Gastroesophageal sphincter (tissue), 4 donors: ENCODE measurements around the gene SLC5A9. TPM values are rescaled to one million over a fixed set of nuclear protein-coding genes. Genes with fewer than 3 reads are reported as not detected.

Experiments used
- ATAC-seq: fragments of 150-250 bp; one replicate; pipeline ENCODE4 v1.9.1; 2016; ENCODE audit warnings: mild to moderate bottlenecking, moderate library complexity
- H3K27ac ChIP-seq, 4 donors: fragments of 200-600 bp; sonication (generic) in 3 of 4; 1 replicate in 3 of 4; 2 replicates in 1 of 4; pipeline ENCODE4 v1.5.1; 2016 to 2019
- H3K27me3 ChIP-seq: fragments of 200-600 bp; sonication (generic); one replicate; pipeline ENCODE4 v1.5.1; 2019
- H3K36me3 ChIP-seq, 2 donors: fragments of 200-600 bp; sonication (generic); one replicate each; pipeline ENCODE4 v1.5.1; 2019; ENCODE audit warnings: control low read depth in 1 of 2
- H3K4me1 ChIP-seq, 3 donors: fragments of 200-600 bp; sonication (generic); 1 replicate in 2 of 3; 2 replicates in 1 of 3; pipeline ENCODE4 v1.5.1; 2016 to 2019; ENCODE audit warnings: control low read depth in 2 of 3
- H3K4me3 ChIP-seq, 2 donors: fragments of 200-600 bp; sonication (generic); one replicate each; pipeline ENCODE4 v1.5.1; 2019; ENCODE audit warnings: mild to moderate bottlenecking in 1 of 2, moderate library complexity in 1 of 2
- H3K9me3 ChIP-seq, 3 donors: fragments of 200-600 bp; sonication (generic); one replicate each; pipeline ENCODE4 v1.5.1; 2017 to 2019; ENCODE audit warnings: control low read depth in 2 of 3
- EP300 ChIP-seq: sonication (generic); formaldehyde crosslinking; IDR thresholded peaks from one replicate; pipeline ENCODE4 v1.6.1; 2017; ENCODE audit warnings: antibody characterized with exemption, mild to moderate bottlenecking
- POLR2A ChIP-seq, 2 donors: fragments of 450-650 bp; IDR thresholded peaks; one replicate each; pipeline ENCODE4 v1.6.1; 2017; ENCODE audit warnings: antibody characterized with exemption in 2 of 2, mild to moderate bottlenecking in 2 of 2, moderate library complexity in 1 of 2
- POLR2AphosphoS5 ChIP-seq: sonication (generic); formaldehyde crosslinking; IDR thresholded peaks from one replicate; pipeline ENCODE4 v1.6.1; 2017; ENCODE audit warnings: antibody characterized with exemption
- WGBS, 2 donors: methylation state at CpG; one replicate each; pipeline ENCODE4 v1.1.5; 2018; ENCODE audit warnings: low coverage in 1 of 2; 5-methylcytosine and 5-hydroxymethylcytosine counted together
- total RNA-seq, 4 donors: library from RNA; depleted of rRNA; stranded (reverse); fragments of >200 nt; gene quantifications; one replicate each; pipeline ENCODE4 v1.1.0, GENCODE V29; 2016
- TF ChIP-seq, protein P1 (sequence below), 4 experiments: fragments of 200-600 bp in 2 of 4; fragments of 450-650 bp in 2 of 4; sonication (generic) in 1 of 4; IDR thresholded peaks; one replicate each; pipeline ENCODE4 v1.5.1; 2017 to 2019; ENCODE audit warnings: antibody characterized with exemption in 4 of 4, mild to moderate bottlenecking in 2 of 4, moderate library complexity in 2 of 4

SLC5A9 gene
- total RNA-seq = under 1 TPM in 2 of 4 donors, not detected in 2; 0.13 to 0.35 TPM

- peaks cover 15% of the 10 kb centered on the region for H3K27me3 ChIP-seq
- no peaks in the 10 kb centered on the region for H3K36me3 ChIP-seq
- 83% methylated on average over 1 of the region's 8 CpGs for WGBS, 2 donors
Observed at GRCh38 chr1:48222501-48223242, at the start of gene SLC5A9. SLC5A9 (plus strand) TSS chr1:48222716; CDS start chr1:48222737, 21 bp downstream.

GRCh38 chr1:48175116-48175515, 47.4 kb upstream of the SLC5A9 start:
- TF ChIP-seq POLR2AphosphoS5 (no peak), EP300 (no peak), POLR2A (IDR thresholded peaks at IDR 0.05) (no peak)
- TF ChIP-seq, protein P1, sequence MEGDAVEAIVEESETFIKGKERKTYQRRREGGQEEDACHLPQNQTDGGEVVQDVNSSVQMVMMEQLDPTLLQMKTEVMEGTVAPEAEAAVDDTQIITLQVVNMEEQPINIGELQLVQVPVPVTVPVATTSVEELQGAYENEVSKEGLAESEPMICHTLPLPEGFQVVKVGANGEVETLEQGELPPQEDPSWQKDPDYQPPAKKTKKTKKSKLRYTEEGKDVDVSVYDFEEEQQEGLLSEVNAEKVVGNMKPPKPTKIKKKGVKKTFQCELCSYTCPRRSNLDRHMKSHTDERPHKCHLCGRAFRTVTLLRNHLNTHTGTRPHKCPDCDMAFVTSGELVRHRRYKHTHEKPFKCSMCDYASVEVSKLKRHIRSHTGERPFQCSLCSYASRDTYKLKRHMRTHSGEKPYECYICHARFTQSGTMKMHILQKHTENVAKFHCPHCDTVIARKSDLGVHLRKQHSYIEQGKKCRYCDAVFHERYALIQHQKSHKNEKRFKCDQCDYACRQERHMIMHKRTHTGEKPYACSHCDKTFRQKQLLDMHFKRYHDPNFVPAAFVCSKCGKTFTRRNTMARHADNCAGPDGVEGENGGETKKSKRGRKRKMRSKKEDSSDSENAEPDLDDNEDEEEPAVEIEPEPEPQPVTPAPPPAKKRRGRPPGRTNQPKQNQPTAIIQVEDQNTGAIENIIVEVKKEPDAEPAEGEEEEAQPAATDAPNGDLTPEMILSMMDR (IDR thresholded peaks at IDR 0.05) = no peak

More at GRCh38 chr1:48222501-48223242, at the start of gene SLC5A9:
- TF ChIP-seq EP300 (no peak), POLR2A (IDR thresholded peaks at IDR 0.05) (no peak), POLR2AphosphoS5 (no peak)
- TF ChIP-seq, protein P1 (IDR thresholded peaks at IDR 0.05) = no peak
- Histone ChIP-seq H3K9me3 (no peaks in the 10 kb centered on the region), H3K4me1 (no peaks in the 10 kb centered on the region), H3K27ac (no peak within 1 kb of the TSS), H3K4me3 (no peak within 1 kb of the TSS)
- ATAC-seq = no peak

GRCh38 chr1:48177257-48177656, 45.3 kb upstream of the SLC5A9 start:
- Histone ChIP-seq H3K36me3 (no peaks in the 10 kb centered on the region), H3K4me1 (no peaks in the 10 kb centered on the region), H3K27me3 (no peaks in the 10 kb centered on the region), H3K27ac (no peak overlapping the region), H3K4me3 (no peak overlapping the region), H3K9me3 (no peaks in the 10 kb centered on the region)
- TF ChIP-seq, protein P1 (IDR thresholded peaks at IDR 0.05) = no peak
- TF ChIP-seq POLR2A (IDR thresholded peaks at IDR 0.05) (no peak), EP300 (no peak), POLR2AphosphoS5 (no peak)
- ATAC-seq = peak; percentile 39
- 55 to 78% methylated on average over 4 of the region's 4 CpGs for WGBS, 2 donors

More at GRCh38 chr1:48175116-48175515, 47.4 kb upstream of the SLC5A9 start:
- Histone ChIP-seq H3K4me1 (no peaks in the 10 kb centered on the region), H3K9me3 (peaks cover 0 to 9% (median 0%) of the 10 kb centered on the region in 3 donors), H3K4me3 (no peak overlapping the region), H3K36me3 (no peaks in the 10 kb centered on the region), H3K27ac (no peak overlapping the region), H3K27me3 (no peaks in the 10 kb centered on the region)
- ATAC-seq = no peak

DNA sequence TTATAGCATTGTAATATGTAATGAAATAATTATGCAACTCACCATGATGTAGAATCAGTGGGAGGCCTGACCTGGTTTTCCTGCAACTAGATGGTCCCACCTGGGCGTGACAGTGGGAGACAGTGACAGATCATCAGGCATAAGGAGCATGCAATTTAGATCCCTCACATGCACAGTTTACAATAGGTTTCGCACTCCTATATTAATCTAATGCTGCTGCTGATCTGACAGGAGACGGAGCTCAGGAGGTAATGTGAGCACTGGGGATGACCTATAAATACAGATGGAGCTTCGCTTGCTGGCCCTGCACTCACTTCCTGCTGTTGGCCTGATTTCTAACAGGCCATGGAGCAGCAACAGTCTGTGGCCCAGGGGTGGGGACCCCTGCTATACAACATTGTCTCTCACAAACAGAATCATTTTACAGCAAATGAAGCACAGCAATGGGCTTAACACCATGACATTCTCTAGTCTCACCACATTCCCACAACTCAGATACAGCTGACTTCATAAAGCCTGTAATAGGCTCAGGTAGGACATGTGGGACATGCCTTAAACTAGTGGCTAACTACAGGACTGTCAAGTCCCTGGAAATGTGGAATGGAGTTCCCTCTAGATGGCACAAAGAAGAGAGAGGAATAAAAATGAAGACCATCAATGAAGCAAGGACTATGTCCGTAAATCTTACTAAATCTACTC, 40.7 kb upstream of the SLC5A9 start:
- Histone ChIP-seq H3K27me3 (no peaks in the 10 kb centered on the region), H3K27ac (no peak overlapping the region), H3K9me3 (no peaks in the 10 kb centered on the region), H3K4me3 (no peak overlapping the region), H3K36me3 (no peaks in the 10 kb centered on the region), H3K4me1 (peaks cover 0 to 7% (median 0%) of the 10 kb centered on the region in 3 donors)
- TF ChIP-seq, protein P1 (IDR thresholded peaks at IDR 0.05) = no peak
- TF ChIP-seq POLR2AphosphoS5 = no peak
- no peak for TF ChIP-seq EP300
- no peak for TF ChIP-seq POLR2A (IDR thresholded peaks at IDR 0.05)
- 68 to 94% methylated on average over 2 to 5 of the region's 5 CpGs for WGBS, 2 donors
- ATAC-seq = no peak
